Measurements from ENCODE around the gene CCDC78. TPM values are rescaled to one million over a fixed set of nuclear protein-coding genes. Genes with fewer than 3 reads are reported as not detected.

Gene CCDC78
- polyA plus RNA-seq, 1 donor (not counting 4 experiments of a cell fraction or from before 2014, with no cell fraction given): 2.5 TPM

GRCh38 chr16:704552-705380 lies 21.5 kb downstream of the CCDC78 start:
- no peak for DNase-seq (ENCODE audit: low read depth, low spot score)
- H3K4me2 ChIP-seq (ENCODE audit: control insufficient read depth, extremely low read depth, insufficient read depth, low read depth, low read length): no peak overlapping the region
- TF ChIP-seq CTCF (optimal IDR thresholded peaks at IDR 0.05 in 1 of 3, IDR thresholded peaks at IDR 0.05 in 1 of 3, conservative IDR thresholded peaks at IDR 0.05 in 1 of 3; ENCODE audit: extremely low read depth in 1 of 3, insufficient read depth in 2 of 3, low read length in 3 of 3) (no peak), EZH2 (IDR thresholded peaks at IDR 0.05; ENCODE audit: low read length) (peak; percentile 87)
- H3K36me3 ChIP-seq (ENCODE audit: control insufficient read depth in 2 of 2, extremely low read depth in 1 of 2, insufficient read depth in 2 of 2, low read length in 2 of 2): no peaks in the 10 kb centered on the region
- no peaks in the 10 kb centered on the region for H3K79me2 ChIP-seq (ENCODE audit: control insufficient read depth, insufficient read depth, low read length)
- no peaks in the 10 kb centered on the region for H3K9me1 ChIP-seq (ENCODE audit: control insufficient read depth, extremely low read depth, insufficient read depth, low read length)
- dilution Hi-C loops (cut with MboI; ENCODE audit: extremely low pct_ligation_motif_present, low sequenced_read_pairs): no loop called here
- peak overlapping the region in 1 of 3 experiments; percentile 48 for H3K4me3 ChIP-seq (ENCODE audit: control insufficient read depth in 2 of 3, extremely low read depth in 1 of 3, insufficient read depth in 2 of 3, low read depth in 1 of 3, low read length in 3 of 3)
- peaks cover 5% of the 10 kb centered on the region for H4K20me1 ChIP-seq (ENCODE audit: control insufficient read depth, extremely low read depth, insufficient read depth, low read length)
- no peaks in the 10 kb centered on the region for H3K4me1 ChIP-seq (ENCODE audit: control insufficient read depth, extremely low read depth, insufficient read depth, low read length)
- peaks cover 92% of the 10 kb centered on the region for H3K27me3 ChIP-seq (ENCODE audit: control insufficient read depth, extremely low read depth, insufficient read depth, low read length)
- no peak overlapping the region for H3K27ac ChIP-seq (ENCODE audit: control insufficient read depth, insufficient read depth, low read length)
- no peak for FAIRE-seq
- H2AFZ ChIP-seq (ENCODE audit: control insufficient read depth, low read length): no peak overlapping the region
- no peak overlapping the region for H3K9ac ChIP-seq (ENCODE audit: control insufficient read depth, extremely low read depth, insufficient read depth, low read length)
- H3K9me3 ChIP-seq (ENCODE audit: control insufficient read depth, low read depth, low read length): no peaks in the 10 kb centered on the region

- no peaks in the 10 kb centered on the region for H3K9me3 ChIP-seq (ENCODE audit: control insufficient read depth, low read depth, low read length)
- H3K4me3 ChIP-seq (ENCODE audit: control insufficient read depth in 2 of 3, extremely low read depth in 1 of 3, insufficient read depth in 2 of 3, low read depth in 1 of 3, low read length in 3 of 3): no peak overlapping the region
- DNase-seq (ENCODE audit: low read depth, low spot score): no peak
- no peak overlapping the region for H3K4me2 ChIP-seq (ENCODE audit: control insufficient read depth, extremely low read depth, insufficient read depth, low read depth, low read length)
- H3K27ac ChIP-seq (ENCODE audit: control insufficient read depth, insufficient read depth, low read length): no peak overlapping the region
- FAIRE-seq: no peak
- H3K36me3 ChIP-seq (ENCODE audit: control insufficient read depth in 2 of 2, extremely low read depth in 1 of 2, insufficient read depth in 2 of 2, low read length in 2 of 2): no peaks in the 10 kb centered on the region
- TF ChIP-seq CTCF (optimal IDR thresholded peaks at IDR 0.05 in 1 of 3, IDR thresholded peaks at IDR 0.05 in 1 of 3, conservative IDR thresholded peaks at IDR 0.05 in 1 of 3; ENCODE audit: extremely low read depth in 1 of 3, insufficient read depth in 2 of 3, low read length in 3 of 3) (no peak), EZH2 (IDR thresholded peaks at IDR 0.05; ENCODE audit: low read length) (no peak)
- no peak overlapping the region for H3K9ac ChIP-seq (ENCODE audit: control insufficient read depth, extremely low read depth, insufficient read depth, low read length)
- dilution Hi-C loops (cut with MboI; ENCODE audit: extremely low pct_ligation_motif_present, low sequenced_read_pairs): no loop called here
- H2AFZ ChIP-seq (ENCODE audit: control insufficient read depth, low read length): no peak overlapping the region
- H3K27me3 ChIP-seq (ENCODE audit: control insufficient read depth, extremely low read depth, insufficient read depth, low read length): peaks cover 85% of the 10 kb centered on the region
- H3K9me1 ChIP-seq (ENCODE audit: control insufficient read depth, extremely low read depth, insufficient read depth, low read length): no peaks in the 10 kb centered on the region
- H3K79me2 ChIP-seq (ENCODE audit: control insufficient read depth, insufficient read depth, low read length): no peaks in the 10 kb centered on the region
- H4K20me1 ChIP-seq (ENCODE audit: control insufficient read depth, extremely low read depth, insufficient read depth, low read length): peaks cover 5% of the 10 kb centered on the region
- no peaks in the 10 kb centered on the region for H3K4me1 ChIP-seq (ENCODE audit: control insufficient read depth, extremely low read depth, insufficient read depth, low read length)
Measured at GRCh38 chr16:704047-704446, 22.2 kb downstream of the CCDC78 start.
